GM19238 (cell line): ENCODE data around the gene CTNNA2.

ENCODE experiments used
- DNase-seq: peaks from one replicate; pipeline ENCODE4 v3.0.0; 2011; ENCODE audit warnings: low spot score; ENCODE audit not compliant: insufficient read length

CTNNA2 gene

GRCh38 chr2:80643598-80643997 lies 1130.7 kb downstream of the CTNNA2 start:
- DNase-seq: no peak

GRCh38 chr2:80651435-80651834 lies 1138.6 kb downstream of the CTNNA2 start:
- no peak for DNase-seq

- no peak for DNase-seq
Measured at GRCh38 chr2:80655265-80655664, 1142.4 kb downstream of the CTNNA2 start.

- DNase-seq: no peak
Measured at GRCh38 chr2:80670763-80671162, 1157.9 kb downstream of the CTNNA2 start.

- DNase-seq: no peak
Measured at GRCh38 chr2:80687524-80687923, 1174.7 kb downstream of the CTNNA2 start.

- no peak for DNase-seq
Measured at GRCh38 chr2:80689106-80689505, 1176.3 kb downstream of the CTNNA2 start.
